HG03457 (cell line): ENCODE data around the gene STAM.
"Not testable (repeated sequence)": the region's sequence is repeated elsewhere in the genome, so short reads cannot be mapped to it uniquely, and the experiment has no call there.

Source experiments
- ATAC-seq: cut with Tn5 transposase; IDR thresholded peaks from one replicate; pipeline ENCODE4 v1.9.1; 2021; ENCODE audit warnings: moderate number of reproducible peaks; ENCODE audit not compliant: unreplicated experiment

STAM gene

GRCh38 chr10:17643755-17644484 lies at the start of gene STAM:
TSS of gene STAM (plus strand) at chr10:17644151. CDS start at chr10:17644340, 189 bp downstream.
- peak; percentile 69 for ATAC-seq

GRCh38 chr10:17597386-17597785 lies 46.6 kb upstream of the STAM start:
- ATAC-seq: no peak

- ATAC-seq: no peak
Observed at GRCh38 chr10:17599089-17599488, 44.9 kb upstream of the STAM start.

GRCh38 chr10:17605936-17606335 lies 38.0 kb upstream of the STAM start:
- ATAC-seq: no peak

- ATAC-seq: no peak
Observed at GRCh38 chr10:17606547-17607040, 37.4 kb upstream of the STAM start.

GRCh38 chr10:17607060-17607459 lies 36.9 kb upstream of the STAM start:
- no peak for ATAC-seq

- ATAC-seq: no peak
Observed at GRCh38 chr10:17607603-17608332, 36.2 kb upstream of the STAM start.

GRCh38 chr10:17609523-17610079 lies 34.4 kb upstream of the STAM start:
- no peak for ATAC-seq

- peak; percentile 42 for ATAC-seq
Observed at GRCh38 chr10:17616403-17617030, 27.4 kb upstream of the STAM start.

- peak; percentile 65 for ATAC-seq
Observed at GRCh38 chr10:17617031-17617911, 26.7 kb upstream of the STAM start, which contains the start of gene HACD1. TSS of gene HACD1 (minus strand) at chr10:17617374. CDS start at chr10:17617339, 35 bp downstream.

GRCh38 chr10:17622061-17622460 lies 21.9 kb upstream of the STAM start:
- no peak for ATAC-seq

GRCh38 chr10:17624996-17625395 lies 19.0 kb upstream of the STAM start:
- ATAC-seq: no peak

- ATAC-seq: no peak
Observed at GRCh38 chr10:17626656-17627055, 17.3 kb upstream of the STAM start.

GRCh38 chr10:17632590-17632989 lies 11.4 kb upstream of the STAM start:
- not testable (repeated sequence) for ATAC-seq

GRCh38 chr10:17633353-17633752 lies 10.6 kb upstream of the STAM start:
- no peak for ATAC-seq

GRCh38 chr10:17637869-17638268 lies 6.1 kb upstream of the STAM start:
- no peak for ATAC-seq

GRCh38 chr10:17640331-17640816 lies 3.6 kb upstream of the STAM start:
- ATAC-seq: no peak

- peak; percentile 13 for ATAC-seq
Observed at GRCh38 chr10:17643339-17643754, 604 bp upstream of the STAM start.

- ATAC-seq: no peak
Observed at GRCh38 chr10:17644485-17644943, 563 bp downstream of the STAM start.
